ENCODE data around the gene HAUS5. TPM values are rescaled to one million over a fixed set of nuclear protein-coding genes. Genes with fewer than 3 reads are reported as not detected.

HAUS5 gene
- total and polyA plus RNA-seq, 10 of the 15 experiments (the other 5 are each of a cell fraction or from before 2014, with no cell fraction given) = 3.1 to 32.6 (median 17.6) TPM

DNA sequence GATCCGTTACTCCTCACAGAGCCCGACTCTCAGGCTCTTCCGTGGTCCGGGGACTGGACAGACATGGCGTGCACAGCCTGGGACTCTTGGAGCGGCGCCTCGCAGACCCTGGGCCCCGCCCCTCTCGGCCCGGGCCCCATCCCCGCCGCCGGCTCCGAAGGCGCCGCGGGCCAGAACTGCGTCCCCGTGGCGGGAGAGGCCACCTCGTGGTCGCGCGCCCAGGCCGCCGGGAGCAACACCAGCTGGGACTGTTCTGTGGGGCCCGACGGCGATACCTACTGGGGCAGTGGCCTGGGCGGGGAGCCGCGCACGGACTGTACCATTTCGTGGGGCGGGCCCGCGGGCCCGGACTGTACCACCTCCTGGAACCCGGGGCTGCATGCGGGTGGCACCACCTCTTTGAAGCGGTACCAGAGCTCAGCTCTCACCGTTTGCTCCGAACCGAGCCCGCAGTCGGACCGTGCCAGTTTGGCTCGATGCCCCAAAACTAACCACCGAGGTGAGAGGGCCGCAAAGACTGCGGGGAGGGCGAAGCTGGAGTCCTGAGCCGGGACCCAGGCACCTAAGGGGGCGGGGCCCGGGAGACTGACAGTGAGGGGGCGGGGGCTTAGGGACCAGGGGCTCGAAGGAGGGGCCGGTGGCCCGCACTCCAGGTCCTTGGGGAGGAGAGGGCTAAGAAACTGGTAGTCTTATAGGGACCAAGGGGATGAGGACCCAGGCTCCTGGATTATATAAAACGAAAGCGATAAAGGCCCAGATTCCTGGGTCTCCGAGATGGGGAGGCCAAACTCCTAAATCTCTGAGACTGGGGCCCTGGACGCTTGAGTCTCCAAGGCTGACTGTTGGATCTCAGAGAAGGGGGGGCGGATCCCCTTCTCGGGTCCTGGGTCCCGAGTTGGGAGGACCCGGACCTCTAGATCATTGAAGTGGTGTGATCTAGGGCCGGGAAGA is 31.0 kb downstream of the HAUS5 start (continued):
- no peak for TF ChIP-seq WRNIP1 (IDR thresholded peaks at IDR 0.05; ENCODE audit: borderline replicate concordance, low read depth, low read length)
- TF ChIP-seq, protein P1, sequence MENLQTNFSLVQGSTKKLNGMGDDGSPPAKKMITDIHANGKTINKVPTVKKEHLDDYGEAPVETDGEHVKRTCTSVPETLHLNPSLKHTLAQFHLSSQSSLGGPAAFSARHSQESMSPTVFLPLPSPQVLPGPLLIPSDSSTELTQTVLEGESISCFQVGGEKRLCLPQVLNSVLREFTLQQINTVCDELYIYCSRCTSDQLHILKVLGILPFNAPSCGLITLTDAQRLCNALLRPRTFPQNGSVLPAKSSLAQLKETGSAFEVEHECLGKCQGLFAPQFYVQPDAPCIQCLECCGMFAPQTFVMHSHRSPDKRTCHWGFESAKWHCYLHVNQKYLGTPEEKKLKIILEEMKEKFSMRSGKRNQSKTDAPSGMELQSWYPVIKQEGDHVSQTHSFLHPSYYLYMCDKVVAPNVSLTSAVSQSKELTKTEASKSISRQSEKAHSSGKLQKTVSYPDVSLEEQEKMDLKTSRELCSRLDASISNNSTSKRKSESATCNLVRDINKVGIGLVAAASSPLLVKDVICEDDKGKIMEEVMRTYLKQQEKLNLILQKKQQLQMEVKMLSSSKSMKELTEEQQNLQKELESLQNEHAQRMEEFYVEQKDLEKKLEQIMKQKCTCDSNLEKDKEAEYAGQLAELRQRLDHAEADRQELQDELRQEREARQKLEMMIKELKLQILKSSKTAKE (IDR thresholded peaks at IDR 0.05; ENCODE audit: low read depth, poor library complexity, severe bottlenecking) = peak; percentile 89
- TF ChIP-seq SMAD1 (IDR thresholded peaks at IDR 0.05; ENCODE audit: low read depth, partially characterized antibody) = no peak
- TF ChIP-seq, protein P2, sequence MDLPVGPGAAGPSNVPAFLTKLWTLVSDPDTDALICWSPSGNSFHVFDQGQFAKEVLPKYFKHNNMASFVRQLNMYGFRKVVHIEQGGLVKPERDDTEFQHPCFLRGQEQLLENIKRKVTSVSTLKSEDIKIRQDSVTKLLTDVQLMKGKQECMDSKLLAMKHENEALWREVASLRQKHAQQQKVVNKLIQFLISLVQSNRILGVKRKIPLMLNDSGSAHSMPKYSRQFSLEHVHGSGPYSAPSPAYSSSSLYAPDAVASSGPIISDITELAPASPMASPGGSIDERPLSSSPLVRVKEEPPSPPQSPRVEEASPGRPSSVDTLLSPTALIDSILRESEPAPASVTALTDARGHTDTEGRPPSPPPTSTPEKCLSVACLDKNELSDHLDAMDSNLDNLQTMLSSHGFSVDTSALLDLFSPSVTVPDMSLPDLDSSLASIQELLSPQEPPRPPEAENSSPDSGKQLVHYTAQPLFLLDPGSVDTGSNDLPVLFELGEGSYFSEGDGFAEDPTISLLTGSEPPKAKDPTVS (IDR thresholded peaks at IDR 0.05; ENCODE audit: low read depth, low read length) = no peak
- TF ChIP-seq SMARCA5 (IDR thresholded peaks at IDR 0.05) = peak; percentile 61; the same call in 1 of the 2 replicates
- TF ChIP-seq EED (IDR thresholded peaks at IDR 0.05; ENCODE audit: low read depth) = no peak
- TF ChIP-seq YBX1 (IDR thresholded peaks at IDR 0.05) = no peak
- TF ChIP-seq, protein P3, sequence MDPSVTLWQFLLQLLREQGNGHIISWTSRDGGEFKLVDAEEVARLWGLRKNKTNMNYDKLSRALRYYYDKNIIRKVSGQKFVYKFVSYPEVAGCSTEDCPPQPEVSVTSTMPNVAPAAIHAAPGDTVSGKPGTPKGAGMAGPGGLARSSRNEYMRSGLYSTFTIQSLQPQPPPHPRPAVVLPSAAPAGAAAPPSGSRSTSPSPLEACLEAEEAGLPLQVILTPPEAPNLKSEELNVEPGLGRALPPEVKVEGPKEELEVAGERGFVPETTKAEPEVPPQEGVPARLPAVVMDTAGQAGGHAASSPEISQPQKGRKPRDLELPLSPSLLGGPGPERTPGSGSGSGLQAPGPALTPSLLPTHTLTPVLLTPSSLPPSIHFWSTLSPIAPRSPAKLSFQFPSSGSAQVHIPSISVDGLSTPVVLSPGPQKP (IDR thresholded peaks at IDR 0.05; ENCODE audit: low read depth, low read length) = peak; percentile 33; the same call in 1 of the 2 replicates
- TF ChIP-seq, protein P4, sequence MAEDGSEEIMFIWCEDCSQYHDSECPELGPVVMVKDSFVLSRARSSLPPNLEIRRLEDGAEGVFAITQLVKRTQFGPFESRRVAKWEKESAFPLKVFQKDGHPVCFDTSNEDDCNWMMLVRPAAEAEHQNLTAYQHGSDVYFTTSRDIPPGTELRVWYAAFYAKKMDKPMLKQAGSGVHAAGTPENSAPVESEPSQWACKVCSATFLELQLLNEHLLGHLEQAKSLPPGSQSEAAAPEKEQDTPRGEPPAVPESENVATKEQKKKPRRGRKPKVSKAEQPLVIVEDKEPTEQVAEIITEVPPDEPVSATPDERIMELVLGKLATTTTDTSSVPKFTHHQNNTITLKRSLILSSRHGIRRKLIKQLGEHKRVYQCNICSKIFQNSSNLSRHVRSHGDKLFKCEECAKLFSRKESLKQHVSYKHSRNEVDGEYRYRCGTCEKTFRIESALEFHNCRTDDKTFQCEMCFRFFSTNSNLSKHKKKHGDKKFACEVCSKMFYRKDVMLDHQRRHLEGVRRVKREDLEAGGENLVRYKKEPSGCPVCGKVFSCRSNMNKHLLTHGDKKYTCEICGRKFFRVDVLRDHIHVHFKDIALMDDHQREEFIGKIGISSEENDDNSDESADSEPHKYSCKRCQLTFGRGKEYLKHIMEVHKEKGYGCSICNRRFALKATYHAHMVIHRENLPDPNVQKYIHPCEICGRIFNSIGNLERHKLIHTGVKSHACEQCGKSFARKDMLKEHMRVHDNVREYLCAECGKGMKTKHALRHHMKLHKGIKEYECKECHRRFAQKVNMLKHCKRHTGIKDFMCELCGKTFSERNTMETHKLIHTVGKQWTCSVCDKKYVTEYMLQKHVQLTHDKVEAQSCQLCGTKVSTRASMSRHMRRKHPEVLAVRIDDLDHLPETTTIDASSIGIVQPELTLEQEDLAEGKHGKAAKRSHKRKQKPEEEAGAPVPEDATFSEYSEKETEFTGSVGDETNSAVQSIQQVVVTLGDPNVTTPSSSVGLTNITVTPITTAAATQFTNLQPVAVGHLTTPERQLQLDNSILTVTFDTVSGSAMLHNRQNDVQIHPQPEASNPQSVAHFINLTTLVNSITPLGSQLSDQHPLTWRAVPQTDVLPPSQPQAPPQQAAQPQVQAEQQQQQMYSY (CRISPR knock-in tag; IDR thresholded peaks at IDR 0.05) = no peak
- TF ChIP-seq SUZ12 (IDR thresholded peaks at IDR 0.05; ENCODE audit: unreplicated experiment) = no peak
- TF ChIP-seq POU2F2 (IDR thresholded peaks at IDR 0.05; ENCODE audit: borderline replicate concordance, low read depth, low read length) = peak; percentile 64; the same call in 2 of the 3 replicates
- TF ChIP-seq, protein P5, sequence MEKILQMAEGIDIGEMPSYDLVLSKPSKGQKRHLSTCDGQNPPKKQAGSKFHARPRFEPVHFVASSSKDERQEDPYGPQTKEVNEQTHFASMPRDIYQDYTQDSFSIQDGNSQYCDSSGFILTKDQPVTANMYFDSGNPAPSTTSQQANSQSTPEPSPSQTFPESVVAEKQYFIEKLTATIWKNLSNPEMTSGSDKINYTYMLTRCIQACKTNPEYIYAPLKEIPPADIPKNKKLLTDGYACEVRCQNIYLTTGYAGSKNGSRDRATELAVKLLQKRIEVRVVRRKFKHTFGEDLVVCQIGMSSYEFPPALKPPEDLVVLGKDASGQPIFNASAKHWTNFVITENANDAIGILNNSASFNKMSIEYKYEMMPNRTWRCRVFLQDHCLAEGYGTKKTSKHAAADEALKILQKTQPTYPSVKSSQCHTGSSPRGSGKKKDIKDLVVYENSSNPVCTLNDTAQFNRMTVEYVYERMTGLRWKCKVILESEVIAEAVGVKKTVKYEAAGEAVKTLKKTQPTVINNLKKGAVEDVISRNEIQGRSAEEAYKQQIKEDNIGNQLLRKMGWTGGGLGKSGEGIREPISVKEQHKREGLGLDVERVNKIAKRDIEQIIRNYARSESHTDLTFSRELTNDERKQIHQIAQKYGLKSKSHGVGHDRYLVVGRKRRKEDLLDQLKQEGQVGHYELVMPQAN (conservative IDR thresholded peaks at IDR 0.05) = peak; percentile 78
- no peak for TF ChIP-seq CBFB (IDR thresholded peaks at IDR 0.05; ENCODE audit: low read depth)
- no peak for TF ChIP-seq KAT2A (conservative IDR thresholded peaks at IDR 0.05; ENCODE audit: control insufficient read depth, low read depth, low read length)
- TF ChIP-seq JUND (IDR thresholded peaks at IDR 0.05; ENCODE audit: low read depth, low read length) = peak; percentile 99
- no peak for TF ChIP-seq FOS (IDR thresholded peaks at IDR 0.05; ENCODE audit: borderline replicate concordance, extremely low read depth, insufficient read length)
- TF ChIP-seq SIX5 (IDR thresholded peaks at IDR 0.05; ENCODE audit: low read depth, low read length, severe bottlenecking) = peak; percentile 35
